Measurements from ENCODE around the gene FADD. TPM values are rescaled to one million over a fixed set of nuclear protein-coding genes. Genes with fewer than 3 reads are reported as not detected.

The FADD gene
- total and polyA plus RNA-seq, 3 donors from 2014 or later = 16.8 to 20.6 (median 20.6) TPM

- DNase-seq = no peak
- Histone ChIP-seq H3K36me3 (ENCODE audit: low read depth, missing control alignments) (no peaks in the 10 kb centered on the region), H3K9me3 (no peaks in the 10 kb centered on the region), H3K4me1 (no peaks in the 10 kb centered on the region), H3K27me3 (no peaks in the 10 kb centered on the region), H3K4me3 (no peak overlapping the region), H3K27ac (no peak overlapping the region)
- intact Hi-C loops (cut with DNase I; ENCODE audit: low total_unique reads) = no loop called here
- WGBS, 2 donors = 71 to 75% methylated on average over 8 of the region's 8 CpGs
- no peak for TF ChIP-seq POLR2A (IDR thresholded peaks at IDR 0.05)
- no peak for TF ChIP-seq CTCF (IDR thresholded peaks at IDR 0.05)
Observed at GRCh38 chr11:70247042-70247709, 44.1 kb downstream of the FADD start.

GRCh38 chr11:70247710-70248072, 44.6 kb downstream of the FADD start:
- no peak for DNase-seq
- H3K4me3 ChIP-seq = no peak overlapping the region
- H3K9me3 ChIP-seq = no peaks in the 10 kb centered on the region
- H3K36me3 ChIP-seq (ENCODE audit: low read depth, missing control alignments) = no peaks in the 10 kb centered on the region
- H3K27me3 ChIP-seq = no peaks in the 10 kb centered on the region
- intact Hi-C loops (cut with DNase I; ENCODE audit: low total_unique reads) = no loop called here
- TF ChIP-seq CTCF (IDR thresholded peaks at IDR 0.05) = no peak
- TF ChIP-seq POLR2A (IDR thresholded peaks at IDR 0.05) = no peak
- H3K27ac ChIP-seq = no peak overlapping the region
- no peaks in the 10 kb centered on the region for H3K4me1 ChIP-seq
- 75 to 84% methylated on average over 4 of the region's 4 CpGs for WGBS, 2 donors

GRCh38 chr11:70250876-70251658, 48.0 kb downstream of the FADD start:
- intact Hi-C loops (cut with DNase I; ENCODE audit: low total_unique reads) = no loop called here
- Histone ChIP-seq H3K36me3 (ENCODE audit: low read depth, missing control alignments) (no peaks in the 10 kb centered on the region), H3K27me3 (no peaks in the 10 kb centered on the region), H3K9me3 (no peaks in the 10 kb centered on the region), H3K27ac (no peak overlapping the region), H3K4me1 (no peaks in the 10 kb centered on the region), H3K4me3 (no peak overlapping the region)
- WGBS, 2 donors = 74 to 75% methylated on average over 13 to 16 of the region's 16 CpGs
- TF ChIP-seq POLR2A (IDR thresholded peaks at IDR 0.05) = no peak
- no peak for TF ChIP-seq CTCF (IDR thresholded peaks at IDR 0.05)
- no peak for DNase-seq

- Histone ChIP-seq H3K4me3 (no peak overlapping the region), H3K36me3 (ENCODE audit: low read depth, missing control alignments) (no peaks in the 10 kb centered on the region), H3K9me3 (no peaks in the 10 kb centered on the region), H3K27me3 (no peaks in the 10 kb centered on the region), H3K27ac (no peak overlapping the region), H3K4me1 (no peaks in the 10 kb centered on the region)
- no peak for TF ChIP-seq CTCF (IDR thresholded peaks at IDR 0.05)
- no peak for TF ChIP-seq POLR2A (IDR thresholded peaks at IDR 0.05)
- intact Hi-C loops (cut with DNase I; ENCODE audit: low total_unique reads) = no loop called here
- WGBS, 2 donors = 82 to 88% methylated on average over 20 to 21 of the region's 21 CpGs
- no peak for DNase-seq
Observed at GRCh38 chr11:70251659-70252321, 48.7 kb downstream of the FADD start.
